ENCODE results near the gene TLE1. TPM values are rescaled to one million over a fixed set of nuclear protein-coding genes. Genes with fewer than 3 reads are reported as not detected.

The TLE1 gene
- total RNA-seq, 6 experiments from 2014 or later: 6.7 to 15.3 (median 13.0) TPM

DNA sequence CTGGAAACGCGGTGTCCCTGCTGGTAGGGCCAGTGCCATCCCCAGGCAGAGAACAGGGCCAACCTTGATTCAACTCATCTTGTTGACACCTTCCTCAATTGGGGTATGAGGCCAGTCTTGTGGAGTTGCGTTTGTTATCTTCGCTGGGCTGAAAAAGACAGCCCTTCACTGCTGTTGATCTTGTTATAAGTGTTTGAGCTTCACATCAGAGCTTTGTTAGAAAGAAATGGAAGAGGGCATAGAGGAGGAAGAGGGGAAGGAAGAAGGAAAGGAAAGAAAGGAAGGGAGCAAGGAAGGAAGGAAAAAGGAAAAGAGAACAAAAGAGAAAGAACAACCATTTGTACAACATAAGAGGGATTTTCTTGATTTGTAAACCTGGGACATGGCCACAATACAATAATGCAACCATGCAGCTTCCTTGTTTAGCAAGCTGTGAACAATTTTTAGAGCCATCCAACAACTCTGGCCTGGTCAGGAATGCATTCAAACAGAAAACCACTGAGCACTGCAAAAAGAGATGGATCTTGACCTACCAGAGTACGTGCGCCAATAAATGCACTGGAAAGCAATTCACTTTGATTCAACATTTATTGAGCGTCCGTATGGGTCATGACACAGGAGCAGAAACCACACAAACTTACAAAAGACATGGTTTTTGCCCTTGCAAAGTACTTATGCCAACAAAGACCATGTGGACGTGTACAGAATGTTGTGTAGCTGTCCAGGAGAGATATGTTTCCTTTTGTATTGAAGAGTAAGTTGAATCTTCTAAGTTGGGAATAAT is 152.9 kb downstream of the TLE1 start:
- H3K4me3 Mint-ChIP-seq: no peak overlapping the region
- H3K9me3 Mint-ChIP-seq: no peaks in the 10 kb centered on the region
- no peak for DNase-seq
- no peaks in the 10 kb centered on the region for H3K36me3 Mint-ChIP-seq (ENCODE audit: low read depth)
- no peak for TF ChIP-seq CTCF (IDR thresholded peaks at IDR 0.05)
- H3K27ac Mint-ChIP-seq: no peak overlapping the region
- peaks cover 6% of the 10 kb centered on the region; the same call in 1 of the 2 replicates for H3K4me1 Mint-ChIP-seq (ENCODE audit: low read depth)
- H3K27me3 Mint-ChIP-seq (ENCODE audit: insufficient read depth): no peaks in the 10 kb centered on the region; the same call in 1 of the 2 replicates

GRCh38 chr9:81535542-81536241 is 153.7 kb downstream of the TLE1 start:
- peaks cover 6% of the 10 kb centered on the region; the same call in 1 of the 2 replicates for H3K4me1 Mint-ChIP-seq (ENCODE audit: low read depth)
- no peak overlapping the region for H3K27ac Mint-ChIP-seq
- TF ChIP-seq CTCF (IDR thresholded peaks at IDR 0.05): no peak
- H3K9me3 Mint-ChIP-seq: no peaks in the 10 kb centered on the region
- H3K36me3 Mint-ChIP-seq (ENCODE audit: low read depth): no peaks in the 10 kb centered on the region
- H3K4me3 Mint-ChIP-seq: no peak overlapping the region
- DNase-seq: no peak
- no peaks in the 10 kb centered on the region; the same call in 1 of the 2 replicates for H3K27me3 Mint-ChIP-seq (ENCODE audit: insufficient read depth)

GRCh38 chr9:81534138-81534875 is 155.0 kb downstream of the TLE1 start:
- no peak for TF ChIP-seq CTCF (IDR thresholded peaks at IDR 0.05)
- no peak overlapping the region for H3K27ac Mint-ChIP-seq
- no peaks in the 10 kb centered on the region for H3K9me3 Mint-ChIP-seq
- DNase-seq: no peak
- H3K36me3 Mint-ChIP-seq (ENCODE audit: low read depth): no peaks in the 10 kb centered on the region
- H3K27me3 Mint-ChIP-seq (ENCODE audit: insufficient read depth): no peaks in the 10 kb centered on the region; the same call in 1 of the 2 replicates
- peaks cover 18% of the 10 kb centered on the region for H3K4me1 Mint-ChIP-seq (ENCODE audit: low read depth)
- H3K4me3 Mint-ChIP-seq: no peak overlapping the region

Other genes starting within 250 kb of the TLE1 start
- not detected for gene SPATA31D4, start 238.9 kb upstream of the TLE1 start, total RNA-seq (2021; fragmentation: NEBNext Ultra II Directional; extraction: Animal tissue kit (Norgen Biotek cat#: 25700))